ENCODE measurements around the gene CHCHD6.

The CHCHD6 gene

GRCh38 chr3:126983653-126984390, 279.8 kb downstream of the CHCHD6 start:
- no peak for DNase-seq

GRCh38 chr3:126984391-126985131, 280.5 kb downstream of the CHCHD6 start:
- no peak for DNase-seq

GRCh38 chr3:126985132-126985985, 281.3 kb downstream of the CHCHD6 start:
- no peak for DNase-seq

GRCh38 chr3:126986001-126986400, 282.0 kb downstream of the CHCHD6 start:
- DNase-seq: no peak

GRCh38 chr3:126987129-126987528, 283.1 kb downstream of the CHCHD6 start:
- no peak for DNase-seq

GRCh38 chr3:126987596-126987995, 283.6 kb downstream of the CHCHD6 start:
- no peak for DNase-seq

GRCh38 chr3:126988451-126989021, 284.5 kb downstream of the CHCHD6 start:
- DNase-seq: no peak

- no peak for DNase-seq
Observed at GRCh38 chr3:126989316-126990023, 285.4 kb downstream of the CHCHD6 start.

GRCh38 chr3:126990024-126990700, 286.1 kb downstream of the CHCHD6 start:
- DNase-seq: no peak

GRCh38 chr3:126990890-126991289, 286.9 kb downstream of the CHCHD6 start:
- no peak for DNase-seq

GRCh38 chr3:126991366-126992200, 287.5 kb downstream of the CHCHD6 start:
- DNase-seq: no peak

- no peak for DNase-seq
Observed at GRCh38 chr3:126992216-126992615, 288.2 kb downstream of the CHCHD6 start.

- DNase-seq: no peak
Observed at GRCh38 chr3:126992776-126993175, 288.7 kb downstream of the CHCHD6 start.

GRCh38 chr3:126993436-126993835, 289.4 kb downstream of the CHCHD6 start:
- DNase-seq: no peak

GRCh38 chr3:126994661-126995245, 290.7 kb downstream of the CHCHD6 start:
- DNase-seq: no peak

- no peak for DNase-seq
Observed at GRCh38 chr3:126995254-126995780, 291.3 kb downstream of the CHCHD6 start.

GRCh38 chr3:126995926-126996512, 292.0 kb downstream of the CHCHD6 start:
- no peak for DNase-seq

- DNase-seq: no peak
Observed at GRCh38 chr3:126996905-126997304, 292.9 kb downstream of the CHCHD6 start.

- no peak for DNase-seq
Observed at GRCh38 chr3:126997455-126998038, 293.5 kb downstream of the CHCHD6 start.

Measured in Kasumi-1 (cell line).